OCI-LY1 (cell line): ENCODE data around the gene DLX6.

ENCODE experiments used
- CTCF ChIP-seq: fragments of 200-600 bp; sonication (generic), shearing (Covaris generic); IDR thresholded peaks from 2 replicates; pipeline ENCODE4 v1.5.1; 2017; ENCODE audit warnings: mild to moderate bottlenecking, antibody characterized with exemption, low read length, moderate library complexity, mixed read lengths
- EZH2 ChIP-seq: fragments of 200-600 bp; sonication (generic), shearing (Covaris generic); IDR thresholded peaks from 2 replicates; pipeline ENCODE4 v1.8.0; 2017; ENCODE audit warnings: borderline replicate concordance, mixed run types, mild to moderate bottlenecking, antibody characterized with exemption, low read length, moderate library complexity, mixed read lengths

DNA sequence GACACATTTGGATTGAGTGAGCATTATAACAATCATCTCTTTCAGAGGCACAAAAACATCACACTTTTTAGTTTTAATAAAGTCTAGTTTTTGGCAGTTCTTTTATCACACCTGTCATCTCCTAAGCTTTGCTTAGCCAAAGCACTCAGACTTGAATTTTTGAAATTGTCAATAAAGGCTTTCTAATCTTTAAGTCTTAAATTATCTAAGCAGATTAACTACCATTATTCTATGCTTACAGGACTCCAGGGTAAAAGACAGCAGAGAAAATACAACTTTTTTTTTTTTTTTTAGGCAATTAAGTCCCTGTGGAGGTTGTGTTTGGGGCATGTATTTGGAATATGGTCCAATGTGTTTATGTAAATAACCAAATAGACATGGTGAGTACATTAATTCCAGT is 17.6 kb upstream of the DLX6 start:
- TF ChIP-seq CTCF (no peak), EZH2 (no peak)
